Fibroblast of lung (primary cell): ENCODE measurements around the gene TFDP2. TPM values are rescaled to one million over a fixed set of nuclear protein-coding genes. Genes with fewer than 3 reads are reported as not detected.

Source experiments
- DNase-seq, 2 donors: peaks; one replicate each; pipeline versions ENCODE4 v3.0.0 to v3.0.0-alpha.2; 2010; ENCODE audit warnings: low read depth in 2 of 2
- H2AFZ ChIP-seq: 2 replicates; pipeline ENCODE4 v1.5.1; 2012; ENCODE audit warnings: low read length, control low read depth, inconsistent platforms
- H3K27ac ChIP-seq: 2 replicates; pipeline ENCODE4 v1.5.1; 2011; ENCODE audit warnings: low read length, control low read depth; ENCODE audit not compliant: insufficient read depth
- H3K27me3 ChIP-seq: 2 replicates; pipeline ENCODE4 v1.5.1; 2011; ENCODE audit warnings: mild to moderate bottlenecking, low read length; ENCODE audit not compliant: control insufficient read depth, insufficient read depth
- H3K36me3 ChIP-seq: 2 replicates; pipeline ENCODE4 v1.5.1; 2011; ENCODE audit warnings: low read length; ENCODE audit not compliant: control insufficient read depth, insufficient read depth
- H3K4me1 ChIP-seq: 2 replicates; pipeline ENCODE4 v1.5.1; 2011; ENCODE audit warnings: low read length; ENCODE audit not compliant: control insufficient read depth, insufficient read depth; ENCODE audit errors: extremely low read depth
- H3K4me2 ChIP-seq: 2 replicates; pipeline ENCODE4 v1.5.1; 2011; ENCODE audit warnings: low read length, control low read depth; ENCODE audit not compliant: insufficient read depth; ENCODE audit errors: extremely low read depth
- H3K4me3 ChIP-seq, 4 experiments: fragments of 200-600 bp in 1 of 4; sonication (generic) in 1 of 4; replicated peaks in 1 of 4; 2 replicates each; pipeline ENCODE4 v1.5.1; 2011 to 2016; ENCODE audit warnings: low read length in 4 of 4, low read depth in 3 of 4, mild to moderate bottlenecking in 3 of 4, control low read depth in 2 of 4, inconsistent platforms in 1 of 4, mixed read lengths in 1 of 4; ENCODE audit not compliant: insufficient read depth in 1 of 4; ENCODE audit errors: control extremely low read depth in 1 of 4
- H3K79me2 ChIP-seq: 2 replicates; pipeline ENCODE4 v1.5.1; 2012; ENCODE audit warnings: mild to moderate bottlenecking, low read length, inconsistent platforms; ENCODE audit not compliant: control insufficient read depth, insufficient read depth
- H3K9ac ChIP-seq: 2 replicates; pipeline ENCODE4 v1.5.1; 2011; ENCODE audit warnings: mild to moderate bottlenecking, low read length, control low read depth; ENCODE audit not compliant: insufficient read depth
- H3K9me3 ChIP-seq: 2 replicates; pipeline ENCODE4 v1.5.1; 2012; ENCODE audit warnings: low read depth, low read length; ENCODE audit not compliant: control insufficient read depth, insufficient read depth
- H4K20me1 ChIP-seq: 2 replicates; pipeline ENCODE4 v1.5.1; 2011; ENCODE audit warnings: low read length; ENCODE audit not compliant: control insufficient read depth, insufficient read depth; ENCODE audit errors: extremely low read depth
- CTCF ChIP-seq, 2 donors: IDR thresholded peaks in 1 of 2; conservative IDR thresholded peaks in 1 of 2; 1 replicate in 1 of 2; 2 replicates in 1 of 2; pipeline ENCODE4 v1.5.1; 2011 to 2012; ENCODE audit warnings: low read length in 2 of 2, control low read depth in 1 of 2, inconsistent platforms in 1 of 2, low read depth in 1 of 2, mild to moderate bottlenecking in 1 of 2
- EZH2 ChIP-seq: IDR thresholded peaks from 2 replicates; pipeline ENCODE4 v1.5.1; 2012; ENCODE audit warnings: low read length, control low read depth, mild to moderate bottlenecking; ENCODE audit errors: missing control alignments
- polyA plus RNA-seq, 2 donors: library from polyadenylated mRNA; depleted of rRNA in 1 of 2; stranded (reverse) in 1 of 2; unstranded in 1 of 2; fragments of >200 nt; gene quantifications; 2 replicates each; pipeline ENCODE4 v1.2.1, GENCODE V29; 2011 to 2012; ENCODE audit warnings: missing spikeins in 1 of 2
- total RNA-seq: library from RNA; depleted of rRNA; stranded (reverse); fragments of >200 nt; gene quantifications from 2 replicates; pipeline ENCODE4 v1.2.1, GENCODE V29; 2014

Gene TFDP2
- total and polyA plus RNA-seq, 2 donors (not counting 1 experiment from before 2014, with no cell fraction given) = 25.1 to 83.7 TPM

- no peaks in the 10 kb centered on the region for H4K20me1 ChIP-seq
- H3K79me2 ChIP-seq = no peaks in the 10 kb centered on the region
- H3K27me3 ChIP-seq = no peaks in the 10 kb centered on the region
- no peak for DNase-seq
- H3K4me3 ChIP-seq = no peak overlapping the region
- no peak overlapping the region for H3K27ac ChIP-seq
- no peak overlapping the region for H3K4me2 ChIP-seq
- H3K9ac ChIP-seq = no peak overlapping the region
- TF ChIP-seq CTCF (conservative IDR thresholded peaks at IDR 0.05 in 1 of 2, IDR thresholded peaks at IDR 0.05 in 1 of 2; ENCODE audit: low read depth in 1 of 2, low read length in 2 of 2) (no peak), EZH2 (no peak)
- no peaks in the 10 kb centered on the region for H3K4me1 ChIP-seq
- H3K9me3 ChIP-seq = no peaks in the 10 kb centered on the region
- no peaks in the 10 kb centered on the region for H3K36me3 ChIP-seq
- no peak overlapping the region for H2AFZ ChIP-seq
Measured at GRCh38 chr3:141921316-141921715, 228.0 kb downstream of the TFDP2 start.

DNA sequence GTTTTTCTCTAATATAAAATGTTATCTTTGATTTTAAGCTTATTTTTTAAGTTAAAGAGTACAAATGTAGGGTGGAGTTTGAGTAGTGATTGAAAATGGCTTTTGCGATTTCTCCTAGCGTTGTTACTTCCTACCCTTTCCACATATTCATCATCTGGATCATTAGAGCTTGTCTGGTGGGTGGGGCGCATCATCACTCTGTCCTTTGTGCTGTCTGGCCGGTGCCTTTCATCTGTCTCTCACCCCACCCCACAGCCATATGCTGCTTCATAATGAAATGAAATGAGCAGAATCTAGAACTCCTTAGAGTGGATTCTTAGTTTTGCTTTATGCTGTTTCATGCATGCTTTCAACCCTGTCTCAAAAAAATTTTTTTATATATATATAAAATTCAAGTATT lies 228.6 kb downstream of the TFDP2 start:
- no peaks in the 10 kb centered on the region for H4K20me1 ChIP-seq
- H3K27ac ChIP-seq = no peak overlapping the region
- no peak overlapping the region for H3K9ac ChIP-seq
- H3K27me3 ChIP-seq = no peaks in the 10 kb centered on the region
- DNase-seq = no peak
- no peaks in the 10 kb centered on the region for H3K4me1 ChIP-seq
- H3K9me3 ChIP-seq = no peaks in the 10 kb centered on the region
- no peak overlapping the region for H3K4me3 ChIP-seq
- no peaks in the 10 kb centered on the region for H3K79me2 ChIP-seq
- H3K36me3 ChIP-seq = no peaks in the 10 kb centered on the region
- no peak overlapping the region for H2AFZ ChIP-seq
- TF ChIP-seq CTCF (conservative IDR thresholded peaks at IDR 0.05 in 1 of 2, IDR thresholded peaks at IDR 0.05 in 1 of 2; ENCODE audit: low read depth in 1 of 2, low read length in 2 of 2) (no peak), EZH2 (no peak)
- H3K4me2 ChIP-seq = no peak overlapping the region

DNA sequence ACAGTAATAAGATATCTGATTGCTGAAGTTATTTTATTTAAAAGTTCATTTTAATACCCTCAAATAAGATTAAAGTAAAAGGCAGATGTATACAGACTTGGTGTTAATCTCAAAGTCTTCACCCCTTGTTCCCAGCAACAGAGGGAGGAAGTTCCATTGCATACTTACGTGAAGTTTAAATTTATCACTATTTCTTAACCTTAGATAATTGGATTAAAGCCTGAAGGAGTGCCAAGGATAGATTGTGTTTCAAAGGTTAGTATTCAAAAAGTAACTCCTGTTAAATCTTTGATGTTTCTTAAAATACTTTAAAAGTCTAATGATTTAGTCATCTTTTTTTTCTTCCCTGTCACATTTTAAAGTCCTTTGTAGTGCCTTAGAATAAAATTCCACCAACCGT lies 233.6 kb downstream of the TFDP2 start:
- Histone ChIP-seq H3K36me3 (peaks cover 3% of the 10 kb centered on the region), H3K27me3 (no peaks in the 10 kb centered on the region), H3K4me3 (no peak overlapping the region), H3K27ac (no peak overlapping the region), H3K79me2 (no peaks in the 10 kb centered on the region), H2AFZ (no peak overlapping the region), H3K4me1 (no peaks in the 10 kb centered on the region), H4K20me1 (no peaks in the 10 kb centered on the region), H3K9me3 (no peaks in the 10 kb centered on the region), H3K9ac (no peak overlapping the region), H3K4me2 (no peak overlapping the region)
- TF ChIP-seq CTCF (conservative IDR thresholded peaks at IDR 0.05 in 1 of 2, IDR thresholded peaks at IDR 0.05 in 1 of 2; ENCODE audit: low read depth in 1 of 2, low read length in 2 of 2) (no peak), EZH2 (no peak)
- DNase-seq = peak in 1 of 2 donors; percentile 66
